CD4-positive, alpha-beta T cell treated with Interleukin-21 for 1 hour (primary cell): ENCODE results near the gene SYNE2.

Source experiments
- DNase-seq: peaks from one replicate; pipeline ENCODE4 v3.0.0-alpha.2; 2020

The SYNE2 gene

GRCh38 chr14:63909984-63910383, 57.2 kb downstream of the SYNE2 start:
- no peak for DNase-seq

- DNase-seq = no peak
These were observed 58.0 kb downstream of the SYNE2 start for GRCh38 chr14:63910583-63911363.

GRCh38 chr14:63911404-63911803, 58.6 kb downstream of the SYNE2 start:
- DNase-seq = no peak

GRCh38 chr14:63912286-63912685, 59.5 kb downstream of the SYNE2 start:
- no peak for DNase-seq

- no peak for DNase-seq
These were observed 65.6 kb downstream of the SYNE2 start for GRCh38 chr14:63918411-63918810.

- no peak for DNase-seq
These were observed 70.1 kb downstream of the SYNE2 start for GRCh38 chr14:63922696-63923421.

- no peak for DNase-seq
These were observed 70.6 kb downstream of the SYNE2 start for GRCh38 chr14:63923422-63923752.

GRCh38 chr14:63924375-63924774, 71.6 kb downstream of the SYNE2 start:
- no peak for DNase-seq

- DNase-seq = no peak
These were observed 73.8 kb downstream of the SYNE2 start for GRCh38 chr14:63926641-63927040.

- no peak for DNase-seq
These were observed 76.0 kb downstream of the SYNE2 start for GRCh38 chr14:63928744-63929174.

- DNase-seq = peak; percentile 42
These were observed 80.3 kb downstream of the SYNE2 start for GRCh38 chr14:63933110-63933509.

GRCh38 chr14:63933711-63934110, 80.9 kb downstream of the SYNE2 start:
- no peak for DNase-seq

- peak; percentile 30 for DNase-seq
These were observed 85.6 kb downstream of the SYNE2 start for GRCh38 chr14:63938198-63939005.

- DNase-seq = no peak
These were observed 86.1 kb downstream of the SYNE2 start for GRCh38 chr14:63939006-63939270.

GRCh38 chr14:63940387-63940786, 87.6 kb downstream of the SYNE2 start:
- peak; percentile 38 for DNase-seq

GRCh38 chr14:63941023-63941422, 88.2 kb downstream of the SYNE2 start:
- peak; percentile 27 for DNase-seq

- DNase-seq = no peak
These were observed 96.9 kb downstream of the SYNE2 start for GRCh38 chr14:63949696-63950095.

GRCh38 chr14:63951021-63951420, 98.2 kb downstream of the SYNE2 start:
- no peak for DNase-seq

- DNase-seq = no peak
These were observed 98.6 kb downstream of the SYNE2 start for GRCh38 chr14:63951429-63951828.

- no peak for DNase-seq
These were observed 99.5 kb downstream of the SYNE2 start for GRCh38 chr14:63952053-63952932.

GRCh38 chr14:63952933-63953437, 100.2 kb downstream of the SYNE2 start:
- DNase-seq = no peak

GRCh38 chr14:63956326-63956725, 103.5 kb downstream of the SYNE2 start:
- no peak for DNase-seq
